ENCODE data around the gene GH1.

GRCh38 chr17:63911041-63911635, 7.5 kb downstream of the GH1 start, which contains the start of gene CSHL1:
- TF ChIP-seq POLR2A (IDR thresholded peaks at IDR 0.05) = no peak
- TF ChIP-seq, protein P1, sequence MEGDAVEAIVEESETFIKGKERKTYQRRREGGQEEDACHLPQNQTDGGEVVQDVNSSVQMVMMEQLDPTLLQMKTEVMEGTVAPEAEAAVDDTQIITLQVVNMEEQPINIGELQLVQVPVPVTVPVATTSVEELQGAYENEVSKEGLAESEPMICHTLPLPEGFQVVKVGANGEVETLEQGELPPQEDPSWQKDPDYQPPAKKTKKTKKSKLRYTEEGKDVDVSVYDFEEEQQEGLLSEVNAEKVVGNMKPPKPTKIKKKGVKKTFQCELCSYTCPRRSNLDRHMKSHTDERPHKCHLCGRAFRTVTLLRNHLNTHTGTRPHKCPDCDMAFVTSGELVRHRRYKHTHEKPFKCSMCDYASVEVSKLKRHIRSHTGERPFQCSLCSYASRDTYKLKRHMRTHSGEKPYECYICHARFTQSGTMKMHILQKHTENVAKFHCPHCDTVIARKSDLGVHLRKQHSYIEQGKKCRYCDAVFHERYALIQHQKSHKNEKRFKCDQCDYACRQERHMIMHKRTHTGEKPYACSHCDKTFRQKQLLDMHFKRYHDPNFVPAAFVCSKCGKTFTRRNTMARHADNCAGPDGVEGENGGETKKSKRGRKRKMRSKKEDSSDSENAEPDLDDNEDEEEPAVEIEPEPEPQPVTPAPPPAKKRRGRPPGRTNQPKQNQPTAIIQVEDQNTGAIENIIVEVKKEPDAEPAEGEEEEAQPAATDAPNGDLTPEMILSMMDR (IDR thresholded peaks at IDR 0.05) = no peak

All from testis (tissue), 2 donors.